Calu3 (cell line): Measurements from ENCODE around the gene ZFC3H1. TPM values are rescaled to one million over a fixed set of nuclear protein-coding genes. Genes with fewer than 3 reads are reported as not detected.

Experiments
- BruUV-seq: library from RNA; stranded (reverse); fragments of 400-500 nt; replicated peaks from 2 replicates; lab custom pipeline; 2021; lab: Mats Ljungman, UMichigan
- CTCF ChIA-PET: fragments of 300-600 bp; sonication (Branson Sonifier 250); formaldehyde crosslinking; loops from one replicate; lab custom pipeline; 2022; ENCODE audit warnings: antibody characterized with exemption; lab: Charles Lee
- DNase-seq: peaks from one replicate; pipeline ENCODE4 v3.0.0; 2022
- H3K27ac Mint-ChIP-seq: one replicate; pipeline ENCODE4 v1.8.0; 2022; ENCODE audit warnings: mixed read lengths; ENCODE audit not compliant: unreplicated experiment
- H3K27me3 Mint-ChIP-seq: one replicate; pipeline ENCODE4 v1.8.0; 2022; ENCODE audit warnings: mixed read lengths; ENCODE audit not compliant: unreplicated experiment
- H3K36me3 Mint-ChIP-seq: one replicate; pipeline ENCODE4 v1.8.0; 2022; ENCODE audit warnings: mild to moderate bottlenecking, moderate library complexity, mixed read lengths; ENCODE audit not compliant: insufficient read depth, unreplicated experiment
- H3K4me1 Mint-ChIP-seq: one replicate; pipeline ENCODE4 v1.8.0; 2022; ENCODE audit warnings: mild to moderate bottlenecking, low read depth, mixed read lengths; ENCODE audit not compliant: unreplicated experiment
- H3K4me3 Mint-ChIP-seq: one replicate; pipeline ENCODE4 v1.8.0; 2022; ENCODE audit warnings: mild to moderate bottlenecking, low read depth, moderate library complexity, mixed read lengths; ENCODE audit not compliant: unreplicated experiment
- H3K9me3 Mint-ChIP-seq: one replicate; pipeline ENCODE4 v1.8.0; 2022; ENCODE audit warnings: low read depth, mixed read lengths; ENCODE audit not compliant: unreplicated experiment
- CTCF ChIP-seq: fragments of 200-600 bp; IDR thresholded peaks from one replicate; pipeline ENCODE4 v1.8.0; 2022; ENCODE audit warnings: antibody characterized with exemption; ENCODE audit not compliant: unreplicated experiment
- intact Hi-C: fragments of 100-400 bp; cut with micrococcal nuclease; formaldehyde crosslinking; loops from one replicate; pipeline ENCODE4 v1.10.0; 2022; ENCODE audit not compliant: unreplicated experiment
- total RNA-seq: library from RNA; stranded (reverse); gene quantifications from 2 replicates; pipeline ENCODE4 v1.2.3, GENCODE V29; 2022

The ZFC3H1 gene
- total RNA-seq, 1 experiment from 2014 or later = 66.6 TPM

GRCh38 chr12:71621938-71622337 is 41.7 kb downstream of the ZFC3H1 start:
- no peaks in the 10 kb centered on the region for H3K27me3 Mint-ChIP-seq
- peaks cover 41% of the 10 kb centered on the region for H3K36me3 Mint-ChIP-seq
- TF ChIP-seq CTCF = no peak
- peak overlapping the region; percentile 19 for H3K27ac Mint-ChIP-seq
- no TSS peak for BruUV-seq
- no peaks in the 10 kb centered on the region for H3K9me3 Mint-ChIP-seq
- H3K4me3 Mint-ChIP-seq = no peak overlapping the region
- intact Hi-C loops = no loop called here
- DNase-seq = no peak
- H3K4me1 Mint-ChIP-seq = no peaks in the 10 kb centered on the region
- CTCF ChIA-PET = no interaction called here

GRCh38 chr12:71610031-71610795 is 53.4 kb downstream of the ZFC3H1 start:
- H3K9me3 Mint-ChIP-seq = no peaks in the 10 kb centered on the region
- H3K4me3 Mint-ChIP-seq = no peak overlapping the region
- TF ChIP-seq CTCF = no peak
- no peaks in the 10 kb centered on the region for H3K4me1 Mint-ChIP-seq
- H3K27ac Mint-ChIP-seq = no peak overlapping the region
- H3K27me3 Mint-ChIP-seq = no peaks in the 10 kb centered on the region
- CTCF ChIA-PET = no interaction called here
- DNase-seq = no peak
- H3K36me3 Mint-ChIP-seq = peaks cover 61% of the 10 kb centered on the region
- intact Hi-C loops = no loop called here
- BruUV-seq = no TSS peak

GRCh38 chr12:71607494-71608330 is 55.9 kb downstream of the ZFC3H1 start:
- Mint-ChIP-seq H3K4me3 (no peak overlapping the region), H3K27me3 (no peaks in the 10 kb centered on the region), H3K9me3 (no peaks in the 10 kb centered on the region), H3K4me1 (no peaks in the 10 kb centered on the region), H3K27ac (peak overlapping the region; percentile 62), H3K36me3 (peaks cover 52% of the 10 kb centered on the region)
- DNase-seq = no peak
- CTCF ChIA-PET = no interaction called here
- BruUV-seq = no TSS peak
- intact Hi-C loops = no loop called here
- no peak for TF ChIP-seq CTCF

- Mint-ChIP-seq H3K4me1 (no peaks in the 10 kb centered on the region), H3K27ac (no peak overlapping the region), H3K27me3 (peaks cover 7% of the 10 kb centered on the region), H3K9me3 (no peaks in the 10 kb centered on the region), H3K36me3 (peaks cover 26% of the 10 kb centered on the region), H3K4me3 (no peak overlapping the region)
- CTCF ChIA-PET = interaction anchor here (1.3 kb wide), 1 partner anchor 32 kb away, joined by 5 read pairs; no protein-coding TSS in a partner anchor
- no TSS peak for BruUV-seq
- intact Hi-C loops = no loop called here
- TF ChIP-seq CTCF = no peak
- no peak for DNase-seq
These were observed 58.6 kb downstream of the ZFC3H1 start for GRCh38 chr12:71605039-71605438.
